Measurements from ENCODE around the gene PHLDB2. TPM values are rescaled to one million over a fixed set of nuclear protein-coding genes. Genes with fewer than 3 reads are reported as not detected.
A peak's percentile ranks its signal among the peaks of the same experiment; 100 is the strongest.

PHLDB2 gene
- total and polyA plus RNA-seq, 2 donors (not counting 1 experiment from before 2014, with no cell fraction given), result 33.8 to 47.9 TPM

- Histone ChIP-seq H2AFZ (ENCODE audit: low read length) (no peak overlapping the region), H3K9ac (ENCODE audit: insufficient read depth, low read length) (no peak overlapping the region), H3K4me2 (ENCODE audit: extremely low read depth, insufficient read depth, low read length) (peak overlapping the region; percentile 23), H3K9me3 (ENCODE audit: control insufficient read depth, insufficient read depth, low read depth, low read length) (no peaks in the 10 kb centered on the region), H4K20me1 (ENCODE audit: control insufficient read depth, extremely low read depth, insufficient read depth, low read length) (no peaks in the 10 kb centered on the region), H3K4me3 (replicated peaks in 1 of 4; ENCODE audit: control extremely low read depth in 1 of 4, insufficient read depth in 1 of 4, low read depth in 3 of 4, low read length in 4 of 4) (no peak overlapping the region), H3K4me1 (ENCODE audit: control insufficient read depth, extremely low read depth, insufficient read depth, low read length) (peaks cover 7% of the 10 kb centered on the region), H3K79me2 (ENCODE audit: control insufficient read depth, insufficient read depth, low read length) (no peaks in the 10 kb centered on the region), H3K27me3 (ENCODE audit: control insufficient read depth, insufficient read depth, low read length) (no peaks in the 10 kb centered on the region), H3K36me3 (ENCODE audit: control insufficient read depth, insufficient read depth, low read length) (no peaks in the 10 kb centered on the region), H3K27ac (ENCODE audit: insufficient read depth, low read length) (peak overlapping the region; percentile 39)
- TF ChIP-seq EZH2 (IDR thresholded peaks at IDR 0.05; ENCODE audit: low read length, missing control alignments) (no peak), CTCF (conservative IDR thresholded peaks at IDR 0.05 in 1 of 2, IDR thresholded peaks at IDR 0.05 in 1 of 2; ENCODE audit: low read depth in 1 of 2, low read length in 2 of 2) (no peak)
- DNase-seq (ENCODE audit: low read depth in 2 of 2), result peak; percentile 76 to 90
Observed at GRCh38 chr3:111963424-111963823, 104.4 kb downstream of the PHLDB2 start.

DNA sequence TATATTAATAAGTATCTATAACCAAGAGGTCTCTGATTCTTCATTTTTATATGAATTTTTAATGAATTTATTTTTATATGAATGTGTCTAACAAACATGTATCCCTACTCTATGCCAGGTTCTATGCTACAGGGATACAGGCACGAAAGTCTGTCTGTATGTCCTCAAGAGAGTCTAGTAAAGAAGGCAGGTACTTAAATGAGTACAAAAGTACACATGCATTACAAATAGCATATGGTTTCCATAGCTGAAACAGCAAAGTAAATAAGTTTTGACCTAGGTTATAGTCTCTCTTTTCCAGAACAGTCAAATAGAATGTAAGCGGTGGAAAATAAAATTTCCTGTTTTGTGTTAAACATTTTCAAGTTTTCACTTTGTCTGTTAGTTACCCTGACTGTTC, 106.4 kb downstream of the PHLDB2 start:
- H4K20me1 ChIP-seq (ENCODE audit: control insufficient read depth, extremely low read depth, insufficient read depth, low read length), result no peaks in the 10 kb centered on the region
- DNase-seq (ENCODE audit: low read depth in 2 of 2), result no peak
- H3K36me3 ChIP-seq (ENCODE audit: control insufficient read depth, insufficient read depth, low read length), result peaks cover 3% of the 10 kb centered on the region
- no peak overlapping the region for H3K9ac ChIP-seq (ENCODE audit: insufficient read depth, low read length)
- H2AFZ ChIP-seq (ENCODE audit: low read length), result no peak overlapping the region
- H3K9me3 ChIP-seq (ENCODE audit: control insufficient read depth, insufficient read depth, low read depth, low read length), result no peaks in the 10 kb centered on the region
- no peaks in the 10 kb centered on the region for H3K79me2 ChIP-seq (ENCODE audit: control insufficient read depth, insufficient read depth, low read length)
- H3K27ac ChIP-seq (ENCODE audit: insufficient read depth, low read length), result no peak overlapping the region
- no peak overlapping the region for H3K4me3 ChIP-seq (replicated peaks in 1 of 4; ENCODE audit: control extremely low read depth in 1 of 4, insufficient read depth in 1 of 4, low read depth in 3 of 4, low read length in 4 of 4)
- H3K27me3 ChIP-seq (ENCODE audit: control insufficient read depth, insufficient read depth, low read length), result no peaks in the 10 kb centered on the region
- no peak overlapping the region for H3K4me2 ChIP-seq (ENCODE audit: extremely low read depth, insufficient read depth, low read length)
- H3K4me1 ChIP-seq (ENCODE audit: control insufficient read depth, extremely low read depth, insufficient read depth, low read length), result peaks cover 7% of the 10 kb centered on the region
- TF ChIP-seq CTCF (conservative IDR thresholded peaks at IDR 0.05 in 1 of 2, IDR thresholded peaks at IDR 0.05 in 1 of 2; ENCODE audit: low read depth in 1 of 2, low read length in 2 of 2), result no peak
- TF ChIP-seq EZH2 (IDR thresholded peaks at IDR 0.05; ENCODE audit: low read length, missing control alignments), result no peak

DNA sequence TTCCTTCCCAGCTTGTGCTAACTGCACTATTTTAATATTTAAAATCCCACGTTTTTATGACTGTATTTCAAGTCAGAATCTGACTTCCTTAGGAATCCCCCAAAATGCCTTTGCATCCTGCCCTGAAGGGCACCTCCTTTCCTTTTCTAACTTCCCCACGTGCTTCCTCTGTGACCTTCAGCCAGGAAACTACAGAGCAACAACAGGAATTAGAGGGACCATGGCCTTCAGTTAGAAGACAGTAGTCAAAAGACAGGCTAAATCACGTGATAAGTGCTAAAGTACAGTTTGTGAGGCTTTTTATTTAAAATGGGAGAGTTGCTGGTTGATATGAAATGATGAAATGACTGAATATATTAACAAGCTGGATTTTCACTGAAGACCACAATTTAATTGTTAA, 108.0 kb downstream of the PHLDB2 start:
- H3K4me2 ChIP-seq (ENCODE audit: extremely low read depth, insufficient read depth, low read length), result no peak overlapping the region
- H3K79me2 ChIP-seq (ENCODE audit: control insufficient read depth, insufficient read depth, low read length), result no peaks in the 10 kb centered on the region
- TF ChIP-seq EZH2 (IDR thresholded peaks at IDR 0.05; ENCODE audit: low read length, missing control alignments) (no peak), CTCF (conservative IDR thresholded peaks at IDR 0.05 in 1 of 2, IDR thresholded peaks at IDR 0.05 in 1 of 2; ENCODE audit: low read depth in 1 of 2, low read length in 2 of 2) (no peak)
- H3K4me1 ChIP-seq (ENCODE audit: control insufficient read depth, extremely low read depth, insufficient read depth, low read length), result peaks cover 7% of the 10 kb centered on the region
- no peak overlapping the region for H2AFZ ChIP-seq (ENCODE audit: low read length)
- H3K4me3 ChIP-seq (replicated peaks in 1 of 4; ENCODE audit: control extremely low read depth in 1 of 4, insufficient read depth in 1 of 4, low read depth in 3 of 4, low read length in 4 of 4), result no peak overlapping the region
- DNase-seq (ENCODE audit: low read depth in 2 of 2), result no peak
- peaks cover 3% of the 10 kb centered on the region for H3K36me3 ChIP-seq (ENCODE audit: control insufficient read depth, insufficient read depth, low read length)
- no peaks in the 10 kb centered on the region for H3K9me3 ChIP-seq (ENCODE audit: control insufficient read depth, insufficient read depth, low read depth, low read length)
- H4K20me1 ChIP-seq (ENCODE audit: control insufficient read depth, extremely low read depth, insufficient read depth, low read length), result no peaks in the 10 kb centered on the region
- H3K27me3 ChIP-seq (ENCODE audit: control insufficient read depth, insufficient read depth, low read length), result no peaks in the 10 kb centered on the region
- no peak overlapping the region for H3K27ac ChIP-seq (ENCODE audit: insufficient read depth, low read length)
- no peak overlapping the region for H3K9ac ChIP-seq (ENCODE audit: insufficient read depth, low read length)
